ENCODE results near the gene CDC14A.
"Not testable (repeated sequence)": the region's sequence is repeated elsewhere in the genome, so short reads cannot be mapped to it uniquely, and the experiment has no call there.

CDC14A gene

DNA sequence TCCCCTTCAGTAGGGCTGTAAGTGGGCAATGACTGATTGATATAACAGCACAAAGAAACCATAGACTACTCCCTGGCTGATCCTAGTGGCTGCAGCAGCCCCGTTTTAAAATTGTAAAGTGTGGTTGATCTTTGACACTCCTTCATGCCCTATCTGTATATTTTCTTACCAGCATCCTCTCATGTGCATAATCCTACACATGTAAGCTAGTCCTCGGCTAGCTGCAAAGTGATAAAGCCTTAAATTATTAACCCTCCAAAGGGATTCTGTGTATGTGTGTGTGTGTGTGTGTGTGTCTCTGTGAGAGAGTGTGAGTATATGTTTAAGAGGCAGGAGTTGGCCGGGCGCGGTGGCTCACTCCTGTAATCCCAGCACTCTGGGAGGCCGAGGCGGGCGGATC lies 30.8 kb upstream of the CDC14A start:
- no peak overlapping the region for H3K4me3 ChIP-seq (ENCODE audit: low read length)
- H3K27ac ChIP-seq (ENCODE audit: low read depth, low read length) = no peak overlapping the region
- H3K36me3 ChIP-seq (ENCODE audit: control insufficient read depth, insufficient read depth, low read length) = no peaks in the 10 kb centered on the region

GRCh38 chr1:100322436-100323211 lies 29.7 kb upstream of the CDC14A start:
- Histone ChIP-seq H3K9ac (ENCODE audit: low read length) (no peak overlapping the region), H3K36me3 (ENCODE audit: control insufficient read depth, insufficient read depth, low read length) (no peaks in the 10 kb centered on the region), H3K4me1 (ENCODE audit: control insufficient read depth, insufficient read depth, low read length) (no peaks in the 10 kb centered on the region), H3K27me3 (ENCODE audit: control insufficient read depth, insufficient read depth, low read length) (no peaks in the 10 kb centered on the region), H3K4me3 (ENCODE audit: low read length) (no peak overlapping the region), H3K27ac (ENCODE audit: low read depth, low read length) (no peak overlapping the region)

More for the DNA sequence above, 30.8 kb upstream of the CDC14A start:
- Histone ChIP-seq H3K27me3 (ENCODE audit: control insufficient read depth, insufficient read depth, low read length) (no peaks in the 10 kb centered on the region), H3K4me1 (ENCODE audit: control insufficient read depth, insufficient read depth, low read length) (no peaks in the 10 kb centered on the region), H3K9ac (ENCODE audit: low read length) (no peak overlapping the region)

GRCh38 chr1:100323419-100324106 lies 28.7 kb upstream of the CDC14A start:
- H3K4me1 ChIP-seq (ENCODE audit: control insufficient read depth, insufficient read depth, low read length) = no peaks in the 10 kb centered on the region
- no peak overlapping the region for H3K27ac ChIP-seq (ENCODE audit: low read depth, low read length)
- H3K27me3 ChIP-seq (ENCODE audit: control insufficient read depth, insufficient read depth, low read length) = no peaks in the 10 kb centered on the region
- no peak overlapping the region for H3K4me3 ChIP-seq (ENCODE audit: low read length)
- H3K36me3 ChIP-seq (ENCODE audit: control insufficient read depth, insufficient read depth, low read length) = no peaks in the 10 kb centered on the region
- H3K9ac ChIP-seq (ENCODE audit: low read length) = no peak overlapping the region

- no peaks in the 10 kb centered on the region for H3K36me3 ChIP-seq (ENCODE audit: control insufficient read depth, insufficient read depth, low read length)
Measured at GRCh38 chr1:100325415-100326324, 26.6 kb upstream of the CDC14A start.

DNA sequence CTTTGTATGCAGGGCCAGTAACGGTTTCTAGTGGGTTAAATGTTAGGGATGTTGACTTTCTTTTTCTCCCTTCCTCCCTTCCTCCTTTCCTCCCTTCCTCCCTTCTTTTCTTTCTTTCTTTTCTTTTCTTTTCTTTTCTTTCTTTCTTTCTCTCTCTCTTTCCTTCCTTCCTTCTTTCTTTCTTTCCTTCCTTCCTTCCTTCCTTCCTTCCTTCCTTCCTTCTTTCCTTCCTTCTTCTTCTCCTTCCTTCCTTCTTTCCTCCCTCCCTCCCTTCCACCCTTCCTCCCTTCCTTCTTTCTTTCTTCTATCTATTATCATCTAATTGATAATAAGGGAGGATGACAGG lies 26.0 kb upstream of the CDC14A start:
- H3K4me3 ChIP-seq (ENCODE audit: low read length); H3K27me3 ChIP-seq (ENCODE audit: control insufficient read depth, insufficient read depth, low read length); H3K9ac ChIP-seq (ENCODE audit: low read length); H3K36me3 ChIP-seq (ENCODE audit: control insufficient read depth, insufficient read depth, low read length); H3K27ac ChIP-seq (ENCODE audit: low read depth, low read length); H3K4me1 ChIP-seq (ENCODE audit: control insufficient read depth, insufficient read depth, low read length): not testable (repeated sequence)

More at GRCh38 chr1:100325415-100326324, 26.6 kb upstream of the CDC14A start:
- H3K4me3 ChIP-seq (ENCODE audit: low read length) = no peak overlapping the region
- no peak overlapping the region for H3K9ac ChIP-seq (ENCODE audit: low read length)
- H3K27ac ChIP-seq (ENCODE audit: low read depth, low read length) = no peak overlapping the region
- H3K27me3 ChIP-seq (ENCODE audit: control insufficient read depth, insufficient read depth, low read length) = no peaks in the 10 kb centered on the region
- no peaks in the 10 kb centered on the region for H3K4me1 ChIP-seq (ENCODE audit: control insufficient read depth, insufficient read depth, low read length)

GRCh38 chr1:100328133-100328532 lies 24.2 kb upstream of the CDC14A start:
- Histone ChIP-seq H3K4me3 (ENCODE audit: low read length) (no peak overlapping the region), H3K4me1 (ENCODE audit: control insufficient read depth, insufficient read depth, low read length) (no peaks in the 10 kb centered on the region), H3K9ac (ENCODE audit: low read length) (no peak overlapping the region), H3K27me3 (ENCODE audit: control insufficient read depth, insufficient read depth, low read length) (no peaks in the 10 kb centered on the region), H3K36me3 (ENCODE audit: control insufficient read depth, insufficient read depth, low read length) (no peaks in the 10 kb centered on the region), H3K27ac (ENCODE audit: low read depth, low read length) (no peak overlapping the region)

- not testable (repeated sequence) for H3K4me3 ChIP-seq (ENCODE audit: low read length); H3K9ac ChIP-seq (ENCODE audit: low read length); H3K27ac ChIP-seq (ENCODE audit: low read depth, low read length); H3K27me3 ChIP-seq (ENCODE audit: control insufficient read depth, insufficient read depth, low read length); H3K36me3 ChIP-seq (ENCODE audit: control insufficient read depth, insufficient read depth, low read length); H3K4me1 ChIP-seq (ENCODE audit: control insufficient read depth, insufficient read depth, low read length)
Measured at GRCh38 chr1:100331146-100331545, 21.2 kb upstream of the CDC14A start.

GRCh38 chr1:100332331-100332730 lies 20.0 kb upstream of the CDC14A start:
- Histone ChIP-seq H3K36me3 (ENCODE audit: control insufficient read depth, insufficient read depth, low read length) (no peaks in the 10 kb centered on the region), H3K4me1 (ENCODE audit: control insufficient read depth, insufficient read depth, low read length) (no peaks in the 10 kb centered on the region), H3K27ac (ENCODE audit: low read depth, low read length) (no peak overlapping the region), H3K4me3 (ENCODE audit: low read length) (no peak overlapping the region), H3K27me3 (ENCODE audit: control insufficient read depth, insufficient read depth, low read length) (no peaks in the 10 kb centered on the region), H3K9ac (ENCODE audit: low read length) (no peak overlapping the region)

- H3K4me3 ChIP-seq (ENCODE audit: low read length) = no peak overlapping the region
- H3K4me1 ChIP-seq (ENCODE audit: control insufficient read depth, insufficient read depth, low read length) = no peaks in the 10 kb centered on the region
- H3K27ac ChIP-seq (ENCODE audit: low read depth, low read length) = no peak overlapping the region
- no peak overlapping the region for H3K9ac ChIP-seq (ENCODE audit: low read length)
- no peaks in the 10 kb centered on the region for H3K27me3 ChIP-seq (ENCODE audit: control insufficient read depth, insufficient read depth, low read length)
- H3K36me3 ChIP-seq (ENCODE audit: control insufficient read depth, insufficient read depth, low read length) = no peaks in the 10 kb centered on the region
Measured at GRCh38 chr1:100335436-100335835, 16.9 kb upstream of the CDC14A start.

DNA sequence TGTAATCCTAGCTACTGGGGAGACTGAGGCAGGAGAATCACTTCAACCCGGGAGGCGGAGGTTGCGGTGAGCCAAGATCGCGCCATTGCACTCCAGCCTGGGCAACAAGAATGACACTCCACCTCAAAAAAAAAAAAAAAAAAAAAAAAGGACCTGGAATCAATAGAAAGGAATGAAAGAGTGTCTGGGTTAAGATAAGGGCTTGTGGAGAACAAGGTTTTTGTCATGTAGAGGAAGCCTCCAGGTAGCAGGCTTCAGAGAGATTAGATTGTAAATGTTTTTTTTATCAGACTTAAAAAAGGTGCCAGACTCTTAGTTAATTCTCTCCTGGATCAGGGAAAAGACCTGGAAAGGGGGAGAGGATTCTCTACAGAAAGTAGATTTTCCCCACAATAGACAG lies 14.4 kb upstream of the CDC14A start:
- H3K27ac ChIP-seq (ENCODE audit: low read depth, low read length); H3K27me3 ChIP-seq (ENCODE audit: control insufficient read depth, insufficient read depth, low read length); H3K9ac ChIP-seq (ENCODE audit: low read length); H3K36me3 ChIP-seq (ENCODE audit: control insufficient read depth, insufficient read depth, low read length); H3K4me3 ChIP-seq (ENCODE audit: low read length); H3K4me1 ChIP-seq (ENCODE audit: control insufficient read depth, insufficient read depth, low read length): not testable (repeated sequence)

DNA sequence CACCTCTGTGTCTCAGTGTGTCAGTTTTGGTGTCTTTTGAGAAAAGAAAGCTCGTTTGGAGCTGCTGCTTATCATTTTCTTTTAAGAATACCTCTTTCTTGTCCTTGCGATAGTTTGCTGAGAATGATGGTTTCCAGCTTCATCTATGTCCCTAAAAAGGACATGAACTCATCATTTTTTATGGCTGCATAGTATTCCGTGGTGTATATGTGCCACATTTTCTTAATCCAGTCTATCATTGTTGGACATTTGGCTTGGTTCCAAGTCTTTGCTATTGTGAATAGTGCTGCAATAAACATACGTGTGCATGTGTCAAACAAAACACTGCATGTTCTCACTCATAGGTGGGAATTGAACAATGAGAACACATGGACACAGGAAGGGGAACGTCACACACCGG lies 12.6 kb upstream of the CDC14A start:
- not testable (repeated sequence) for H3K36me3 ChIP-seq (ENCODE audit: control insufficient read depth, insufficient read depth, low read length); H3K9ac ChIP-seq (ENCODE audit: low read length); H3K4me1 ChIP-seq (ENCODE audit: control insufficient read depth, insufficient read depth, low read length); H3K27ac ChIP-seq (ENCODE audit: low read depth, low read length); H3K27me3 ChIP-seq (ENCODE audit: control insufficient read depth, insufficient read depth, low read length); H3K4me3 ChIP-seq (ENCODE audit: low read length)

DNA sequence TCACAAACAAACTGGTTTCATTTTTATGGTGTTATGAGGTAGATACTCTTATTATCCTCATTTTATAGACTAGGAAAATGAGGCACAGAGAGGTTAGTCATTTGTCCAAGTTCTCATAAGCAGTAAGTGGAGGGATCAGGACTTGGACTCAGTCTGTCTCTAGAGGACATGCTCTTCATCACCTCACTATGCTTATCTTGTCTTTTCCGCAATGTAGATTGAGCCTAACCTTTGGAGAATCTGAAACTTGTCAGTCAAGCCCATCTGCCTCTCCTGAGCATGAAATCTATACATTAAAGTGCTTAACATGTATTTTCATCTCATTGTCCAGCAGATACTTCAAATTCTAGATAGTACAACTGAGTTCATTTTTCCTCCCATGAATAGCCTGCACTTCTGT lies 11.8 kb upstream of the CDC14A start:
- Histone ChIP-seq H3K4me3 (ENCODE audit: low read length) (no peak overlapping the region), H3K27me3 (ENCODE audit: control insufficient read depth, insufficient read depth, low read length) (no peaks in the 10 kb centered on the region), H3K9ac (ENCODE audit: low read length) (no peak overlapping the region), H3K36me3 (ENCODE audit: control insufficient read depth, insufficient read depth, low read length) (no peaks in the 10 kb centered on the region), H3K4me1 (ENCODE audit: control insufficient read depth, insufficient read depth, low read length) (no peaks in the 10 kb centered on the region), H3K27ac (ENCODE audit: low read depth, low read length) (no peak overlapping the region)

Measured in rectal smooth muscle tissue (tissue), 1 donor.